Uterus (tissue), 2 donors: Measurements from ENCODE around the gene MID1.

Source experiments
- POLR2A ChIP-seq, 2 donors: fragments of 450-650 bp; IDR thresholded peaks; one replicate each; pipeline ENCODE4 v1.6.1; 2016; ENCODE audit warnings: antibody characterized with exemption in 2 of 2, mild to moderate bottlenecking in 1 of 2, moderate library complexity in 1 of 2
- TF ChIP-seq, protein P1 (sequence below), 4 experiments: fragments of 200-600 bp in 2 of 4; fragments of 450-650 bp in 2 of 4; sonication (generic) in 2 of 4; IDR thresholded peaks; one replicate each; pipeline ENCODE4 v1.5.1; 2016 to 2019; ENCODE audit warnings: antibody characterized with exemption in 4 of 4, mild to moderate bottlenecking in 2 of 4, moderate library complexity in 1 of 4

DNA sequence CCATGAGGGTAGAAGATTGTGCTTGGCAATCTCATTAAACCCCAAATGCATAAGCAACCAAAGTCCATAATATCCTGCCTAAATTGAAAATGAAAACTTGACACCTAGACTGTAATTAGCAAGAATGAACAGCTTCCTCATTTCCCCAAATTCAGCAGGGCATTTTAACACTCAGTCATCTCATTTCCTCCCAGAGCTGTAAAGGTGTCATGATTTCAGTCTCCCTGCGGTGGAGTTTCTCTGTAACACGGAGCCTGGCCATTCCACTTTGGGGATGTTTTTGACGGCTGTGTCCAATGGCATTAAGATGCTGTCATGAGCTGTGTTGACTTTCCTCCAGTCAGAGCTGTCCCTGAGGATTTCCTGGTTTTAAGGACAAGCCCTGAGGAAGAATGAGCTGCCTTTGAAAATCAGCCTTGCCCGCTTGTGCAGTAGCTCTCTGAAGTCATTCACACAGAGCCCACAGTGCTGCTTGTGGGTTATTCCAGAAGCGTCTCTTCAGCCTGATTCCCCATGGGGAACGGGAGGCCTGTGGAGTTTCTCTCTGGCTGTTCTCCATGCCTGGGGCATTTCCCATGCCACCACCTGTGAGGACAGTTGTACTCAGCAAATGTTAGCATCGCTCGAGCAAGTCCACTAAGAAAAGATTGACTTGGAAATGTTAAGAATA is 187.0 kb downstream of the MID1 start:
- no peak for TF ChIP-seq POLR2A (IDR thresholded peaks at IDR 0.05)
- TF ChIP-seq, protein P1, sequence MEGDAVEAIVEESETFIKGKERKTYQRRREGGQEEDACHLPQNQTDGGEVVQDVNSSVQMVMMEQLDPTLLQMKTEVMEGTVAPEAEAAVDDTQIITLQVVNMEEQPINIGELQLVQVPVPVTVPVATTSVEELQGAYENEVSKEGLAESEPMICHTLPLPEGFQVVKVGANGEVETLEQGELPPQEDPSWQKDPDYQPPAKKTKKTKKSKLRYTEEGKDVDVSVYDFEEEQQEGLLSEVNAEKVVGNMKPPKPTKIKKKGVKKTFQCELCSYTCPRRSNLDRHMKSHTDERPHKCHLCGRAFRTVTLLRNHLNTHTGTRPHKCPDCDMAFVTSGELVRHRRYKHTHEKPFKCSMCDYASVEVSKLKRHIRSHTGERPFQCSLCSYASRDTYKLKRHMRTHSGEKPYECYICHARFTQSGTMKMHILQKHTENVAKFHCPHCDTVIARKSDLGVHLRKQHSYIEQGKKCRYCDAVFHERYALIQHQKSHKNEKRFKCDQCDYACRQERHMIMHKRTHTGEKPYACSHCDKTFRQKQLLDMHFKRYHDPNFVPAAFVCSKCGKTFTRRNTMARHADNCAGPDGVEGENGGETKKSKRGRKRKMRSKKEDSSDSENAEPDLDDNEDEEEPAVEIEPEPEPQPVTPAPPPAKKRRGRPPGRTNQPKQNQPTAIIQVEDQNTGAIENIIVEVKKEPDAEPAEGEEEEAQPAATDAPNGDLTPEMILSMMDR (IDR thresholded peaks at IDR 0.05), result no peak
